Activated CD4-positive, alpha-beta memory T cell treated with anti-CD3 and anti-CD28 coated beads for 36 hours (primary cell): ENCODE data around the gene BABAM2. TPM values are rescaled to one million over a fixed set of nuclear protein-coding genes. Genes with fewer than 3 reads are reported as not detected.

Experiments used
- CTCF ChIA-PET: fragments of 350-600 bp; sonication (Branson Sonifier 250); formaldehyde crosslinking; loops from one replicate; lab custom pipeline; 2021; ENCODE audit warnings: antibody characterized with exemption, inconsistent platforms; lab: Charles Lee
- POLR2A ChIA-PET: fragments of 350-600 bp; sonication (Branson Sonifier 250); formaldehyde crosslinking; loops from one replicate; lab custom pipeline; 2021; ENCODE audit warnings: antibody characterized with exemption; lab: Charles Lee
- DNase-seq: peaks from one replicate; pipeline ENCODE4 v3.0.0-alpha.2; 2020
- H3K27ac Mint-ChIP-seq: one replicate; pipeline ENCODE4 v1.8.0; 2021; ENCODE audit warnings: mixed read lengths
- H3K27me3 Mint-ChIP-seq: one replicate; pipeline ENCODE4 v1.8.0; 2021; ENCODE audit warnings: mixed read lengths
- H3K36me3 Mint-ChIP-seq: one replicate; pipeline ENCODE4 v1.8.0; 2021; ENCODE audit warnings: mixed read lengths
- H3K4me1 Mint-ChIP-seq: one replicate; pipeline ENCODE4 v1.8.0; 2021; ENCODE audit warnings: low read depth, mixed read lengths
- H3K4me3 Mint-ChIP-seq: one replicate; pipeline ENCODE4 v1.8.0; 2021; ENCODE audit warnings: mild to moderate bottlenecking, mixed read lengths
- H3K9me3 Mint-ChIP-seq: one replicate; pipeline ENCODE4 v1.8.0; 2021; ENCODE audit warnings: mixed read lengths
- intact Hi-C: fragments of 100-400 bp; cut with micrococcal nuclease; formaldehyde crosslinking; loops from one replicate; pipeline ENCODE4 v1.15.1; 2023
- total RNA-seq, 2 experiments: library from RNA; stranded (reverse); gene quantifications; one replicate each; pipeline ENCODE4 v1.2.3, GENCODE V29; 2021

Gene BABAM2
- 10 to 100 TPM; 72.3 to 76.6 TPM for total RNA-seq

DNA sequence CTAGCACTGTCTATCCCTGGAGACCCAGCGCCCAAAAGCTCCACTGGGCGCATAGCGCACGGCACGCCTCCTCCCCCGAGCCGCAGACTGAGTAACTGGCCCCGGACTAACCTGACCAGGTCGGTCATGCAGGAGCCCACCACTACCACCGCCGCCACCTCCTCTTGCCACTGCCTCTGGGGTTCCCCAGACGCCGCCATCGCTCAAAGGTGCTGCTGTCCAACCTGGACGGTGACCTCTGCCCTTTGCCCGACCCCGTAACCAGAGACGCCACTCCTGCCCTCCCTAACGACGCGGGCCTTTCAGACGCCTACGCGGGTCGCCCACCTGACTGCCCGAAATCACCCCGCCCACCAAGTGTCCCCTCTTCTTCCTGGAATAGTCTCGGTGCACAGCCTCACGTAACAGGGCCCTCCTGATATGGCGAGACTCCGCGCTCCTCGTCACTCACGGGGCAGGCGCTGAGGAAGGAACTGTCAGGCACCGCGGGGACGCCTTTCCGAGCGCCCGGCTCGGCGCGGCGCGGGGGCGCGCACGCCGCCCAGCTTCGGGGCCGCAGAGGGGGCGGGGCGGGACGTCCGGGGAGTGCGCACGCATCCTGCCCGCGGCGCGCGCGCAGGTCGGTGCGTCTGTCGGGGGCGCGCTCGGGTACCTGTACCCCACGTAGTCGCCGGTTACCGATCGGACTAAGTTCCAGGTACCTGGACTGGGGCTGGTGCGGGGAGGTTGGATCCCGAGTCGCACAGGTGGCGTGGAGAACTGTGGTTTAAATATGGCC is at the start of gene BABAM2, which contains the start of gene RBKS:
TSS of gene BABAM2 (plus strand) at position 584 of the 778 bp plus-strand sequence. CDS start 3,828 bp downstream, outside the sequence.
TSS of gene RBKS (minus strand) at position 242 of the 778 bp plus-strand sequence. CDS start at position 200, 42 bp downstream.
- ChIA-PET POLR2A (interaction anchor here (0.6 to 5.2 kb wide), 12 partner anchors 11 to 559 kb away, joined by 3 to 20 read pairs (median 5); partner anchors contain the start of gene FOSL2), CTCF (interaction anchor here (1.0 kb wide), 1 partner anchor 207 kb away, joined by 3 read pairs; no protein-coding TSS in a partner anchor)
- Mint-ChIP-seq H3K4me3 (peak within 1 kb of the TSS; percentile 98), H3K9me3 (peaks cover 2% of the 10 kb centered on the region), H3K36me3 (peaks cover 30% of the 10 kb centered on the region), H3K27me3 (peaks cover 3% of the 10 kb centered on the region), H3K4me1 (peaks cover 63% of the 10 kb centered on the region), H3K27ac (peak within 1 kb of the TSS; percentile 100)
- peak; percentile 93 for DNase-seq
- intact Hi-C loops, result loop anchor here (1.0 to 5.0 kb wide), 9 partner anchors 30 to 558 kb away; partner anchors contain the start of gene FOSL2

DNA sequence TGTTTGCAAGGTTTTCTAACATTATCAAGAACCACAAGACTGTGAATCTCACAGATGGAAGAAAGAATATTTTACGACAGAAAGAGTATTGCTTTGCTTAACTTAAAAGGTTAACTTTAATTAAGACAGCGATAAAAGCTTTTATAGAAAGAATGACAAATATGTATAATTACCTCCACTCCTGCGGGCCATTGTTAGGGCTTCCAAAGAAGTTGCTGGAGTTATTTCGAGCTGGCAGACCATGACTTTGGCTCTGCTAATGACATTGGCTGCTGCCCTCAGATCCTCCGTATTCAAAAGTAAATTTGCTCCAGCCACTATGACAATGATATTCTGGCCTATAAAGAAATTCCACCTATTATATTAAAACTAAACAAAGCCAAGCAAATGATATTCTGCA is 47.6 kb upstream of the BABAM2 start:
- CTCF ChIA-PET, result interaction anchor here (0.6 kb wide), 1 partner anchor 137 kb away, joined by 4 read pairs; no protein-coding TSS in a partner anchor

DNA sequence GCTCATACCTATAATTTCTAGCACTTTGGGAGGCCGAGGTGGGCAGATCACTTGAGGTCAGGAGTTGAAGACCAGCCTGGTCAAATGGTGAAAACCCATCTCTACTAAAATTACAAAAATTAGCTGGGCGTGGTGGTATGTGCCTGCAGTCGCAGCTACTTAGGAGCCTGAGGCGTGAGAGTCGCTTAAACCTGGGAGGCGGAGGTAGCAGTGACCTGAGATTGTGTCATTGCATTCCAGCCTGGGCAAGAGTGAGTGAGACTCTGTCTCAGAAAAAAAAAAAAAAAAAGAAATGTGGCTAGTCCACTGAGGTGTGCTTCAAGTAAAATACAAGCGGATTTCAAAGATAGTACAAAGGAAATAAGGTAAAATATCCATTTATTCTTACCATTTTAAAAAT is 46.5 kb upstream of the BABAM2 start:
- ChIA-PET CTCF (no interaction called here), POLR2A (no interaction called here)
- Mint-ChIP-seq H3K9me3 (no peaks in the 10 kb centered on the region), H3K36me3 (no peaks in the 10 kb centered on the region), H3K27me3 (no peaks in the 10 kb centered on the region), H3K4me1 (no peaks in the 10 kb centered on the region), H3K4me3 (no peak overlapping the region), H3K27ac (no peak overlapping the region)
- DNase-seq, result no peak
- intact Hi-C loops, result no loop called here

More for the DNA sequence above, 47.6 kb upstream of the BABAM2 start:
- POLR2A ChIA-PET, result no interaction called here
- Mint-ChIP-seq H3K36me3 (no peaks in the 10 kb centered on the region), H3K9me3 (no peaks in the 10 kb centered on the region), H3K4me3 (no peak overlapping the region), H3K4me1 (no peaks in the 10 kb centered on the region), H3K27me3 (no peaks in the 10 kb centered on the region), H3K27ac (no peak overlapping the region)
- DNase-seq, result no peak
- intact Hi-C loops, result no loop called here

DNA sequence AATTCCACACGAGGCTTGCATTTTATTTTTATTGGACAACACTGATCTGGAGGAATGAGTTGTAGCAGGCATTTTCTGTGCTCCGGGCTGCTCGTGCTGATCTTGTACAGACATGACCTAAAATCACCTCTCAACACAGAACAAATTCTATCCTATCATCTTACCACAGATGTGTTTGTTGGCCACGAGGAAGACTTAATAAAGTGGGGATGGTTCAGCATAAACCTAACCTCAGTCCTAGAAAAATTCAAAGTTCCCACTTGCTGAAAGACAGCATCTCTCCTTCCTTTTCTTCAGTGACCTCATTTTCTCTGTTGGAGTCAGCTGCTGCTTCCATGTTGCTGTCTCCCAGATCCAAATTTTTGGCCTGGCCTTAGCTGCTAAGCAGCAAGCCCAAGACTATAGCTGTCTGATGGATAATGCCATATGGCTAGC is 45.7 kb upstream of the BABAM2 start:
- Mint-ChIP-seq H3K4me1 (no peaks in the 10 kb centered on the region), H3K27me3 (no peaks in the 10 kb centered on the region), H3K27ac (no peak overlapping the region), H3K36me3 (no peaks in the 10 kb centered on the region), H3K4me3 (no peak overlapping the region), H3K9me3 (no peaks in the 10 kb centered on the region)
- ChIA-PET POLR2A (no interaction called here), CTCF (no interaction called here)
- intact Hi-C loops, result no loop called here
- no peak for DNase-seq

DNA sequence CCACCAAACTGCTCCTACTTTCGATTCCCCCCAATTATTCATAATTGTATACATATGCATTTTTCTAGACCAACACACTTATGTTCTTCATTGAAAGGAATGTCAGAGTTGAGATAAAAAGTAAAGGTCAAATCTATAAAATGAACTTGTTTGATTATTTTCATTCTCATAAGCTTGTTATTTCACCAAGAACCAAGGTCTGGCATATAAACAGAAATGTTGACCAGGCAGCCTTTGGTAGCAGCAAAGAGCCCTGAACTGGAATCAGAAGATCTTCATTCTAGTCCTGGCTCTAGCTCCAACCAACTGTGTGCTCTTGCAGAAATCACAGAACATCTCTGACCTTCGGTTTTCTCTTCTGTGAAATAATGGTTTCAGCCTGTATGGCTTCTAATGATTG is 43.2 kb upstream of the BABAM2 start:
- no peak for DNase-seq
- Mint-ChIP-seq H3K27me3 (no peaks in the 10 kb centered on the region), H3K36me3 (peaks cover 1% of the 10 kb centered on the region), H3K9me3 (no peaks in the 10 kb centered on the region), H3K4me3 (no peak overlapping the region), H3K4me1 (no peaks in the 10 kb centered on the region), H3K27ac (no peak overlapping the region)
- intact Hi-C loops, result no loop called here
- ChIA-PET CTCF (interaction anchor here (0.6 to 0.8 kb wide), 2 partner anchors 105 to 461 kb away, joined by 3 read pairs; no protein-coding TSS in a partner anchor), POLR2A (no interaction called here)

DNA sequence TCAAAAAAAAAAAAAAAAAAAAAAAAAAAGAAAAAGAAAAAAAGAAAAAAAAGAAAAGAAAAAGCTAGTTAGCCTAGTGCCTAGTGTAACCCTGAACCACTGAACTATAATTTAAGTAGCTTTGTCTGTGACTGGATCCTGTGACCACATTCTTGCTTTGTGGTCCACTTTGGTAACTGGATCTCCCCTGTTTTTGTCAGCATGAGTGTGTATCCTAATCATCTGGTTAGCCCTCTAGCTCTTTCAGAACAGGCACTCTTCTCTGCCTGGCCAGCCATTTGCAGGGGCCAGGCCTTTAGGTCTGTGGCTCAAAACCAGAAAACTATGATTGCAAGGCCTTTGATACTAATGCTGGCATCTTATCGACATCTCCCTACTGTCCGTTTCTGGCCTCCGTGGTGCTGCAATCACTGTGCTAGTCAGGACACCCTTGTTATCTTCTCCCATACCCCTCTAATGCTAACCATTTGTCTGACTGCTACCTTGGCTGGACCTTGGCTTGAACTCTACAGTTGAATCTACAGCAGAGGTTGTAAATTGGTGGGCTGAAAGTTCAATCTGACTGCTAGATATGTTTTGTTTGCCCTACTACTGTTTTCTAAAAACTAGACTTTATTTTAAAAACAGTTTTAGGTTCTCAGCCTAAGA is 40.8 kb upstream of the BABAM2 start:
- Mint-ChIP-seq H3K27me3 (no peaks in the 10 kb centered on the region), H3K4me1 (no peaks in the 10 kb centered on the region), H3K4me3 (no peak overlapping the region), H3K9me3 (no peaks in the 10 kb centered on the region), H3K36me3 (peaks cover 1% of the 10 kb centered on the region), H3K27ac (no peak overlapping the region)
- intact Hi-C loops, result no loop called here
- no peak for DNase-seq
- CTCF ChIA-PET, result no interaction called here
- POLR2A ChIA-PET, result no interaction called here

DNA sequence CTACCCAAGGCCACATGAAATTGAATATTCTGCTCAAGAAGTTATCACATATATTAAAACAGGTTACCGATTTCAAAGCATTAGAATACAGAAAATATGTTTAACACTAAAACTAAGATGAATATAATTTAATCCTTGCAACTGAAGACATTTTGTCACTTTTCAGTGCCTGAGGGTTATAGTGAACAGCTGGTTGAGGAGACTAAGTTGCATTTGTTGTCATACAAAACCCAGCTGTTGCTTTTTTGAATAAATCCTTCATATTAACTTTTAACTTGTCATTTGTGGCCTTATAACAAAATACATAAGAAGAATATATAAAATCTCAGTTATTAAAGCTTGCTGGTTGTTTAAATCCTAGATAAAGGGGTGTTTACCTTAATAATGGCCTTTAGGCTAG is 37.8 kb upstream of the BABAM2 start:
- Mint-ChIP-seq H3K27me3 (no peaks in the 10 kb centered on the region), H3K9me3 (peaks cover 3% of the 10 kb centered on the region), H3K27ac (no peak overlapping the region), H3K4me3 (no peak overlapping the region), H3K36me3 (peaks cover 11% of the 10 kb centered on the region), H3K4me1 (peaks cover 27% of the 10 kb centered on the region)
- CTCF ChIA-PET, result no interaction called here
- intact Hi-C loops, result no loop called here
- DNase-seq, result no peak
- POLR2A ChIA-PET, result no interaction called here

DNA sequence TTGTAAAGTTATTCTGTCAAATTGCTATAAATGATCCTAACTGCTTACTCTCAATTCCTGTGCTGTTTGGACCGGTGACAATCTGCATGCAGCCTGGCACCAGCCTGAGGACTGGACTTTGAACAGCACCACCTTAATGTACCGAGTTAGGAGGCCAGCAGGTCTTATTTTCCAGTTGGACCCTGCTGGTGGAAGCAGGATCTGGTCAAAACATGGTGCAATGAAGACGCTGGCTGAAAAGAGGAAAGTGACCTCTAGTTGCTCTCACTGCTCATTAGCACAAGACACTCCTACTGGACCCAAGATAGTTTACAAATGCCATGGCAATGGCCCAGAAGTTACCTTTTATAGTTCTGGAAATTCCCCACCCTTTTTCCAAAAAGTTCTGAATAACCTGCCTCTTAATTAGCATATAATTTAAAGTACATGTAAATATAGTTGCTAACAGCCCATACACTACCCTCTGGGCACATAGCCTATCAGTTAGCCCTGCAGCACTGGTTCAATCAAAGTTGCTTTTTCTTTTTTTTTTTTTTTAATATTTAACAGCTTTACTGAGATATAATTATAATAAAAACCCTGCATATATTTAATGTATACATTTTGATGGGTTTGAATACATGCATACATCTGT is 36.2 kb upstream of the BABAM2 start:
- Mint-ChIP-seq H3K4me3 (no peak overlapping the region), H3K9me3 (peaks cover 8% of the 10 kb centered on the region), H3K4me1 (peaks cover 35% of the 10 kb centered on the region), H3K27ac (no peak overlapping the region), H3K36me3 (peaks cover 12% of the 10 kb centered on the region), H3K27me3 (no peaks in the 10 kb centered on the region)
- DNase-seq, result no peak
- intact Hi-C loops, result no loop called here
- ChIA-PET POLR2A (no interaction called here), CTCF (no interaction called here)

DNA sequence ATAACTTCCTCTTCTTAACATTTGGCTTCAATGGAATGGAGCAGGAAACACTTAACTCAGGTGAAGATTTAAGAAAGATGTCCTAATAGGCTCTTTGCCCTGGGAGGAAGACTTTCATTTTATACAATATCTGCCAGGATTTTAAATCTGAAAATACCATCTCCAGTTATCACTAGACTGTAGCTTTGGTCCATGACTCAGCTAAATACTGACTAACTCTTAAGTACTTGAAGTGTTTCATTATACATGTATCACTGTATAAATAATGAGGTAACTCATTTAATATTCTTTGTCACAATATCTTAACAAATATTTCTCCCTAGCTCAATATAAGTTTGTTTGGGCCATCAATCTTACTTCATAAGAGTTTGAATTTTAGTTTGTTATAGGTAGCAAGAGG is 35.1 kb upstream of the BABAM2 start:
- POLR2A ChIA-PET, result interaction anchor here (0.6 kb wide), 1 partner anchor 536 kb away, joined by 4 read pairs; no protein-coding TSS in a partner anchor
- Mint-ChIP-seq H3K36me3 (peaks cover 12% of the 10 kb centered on the region), H3K27ac (no peak overlapping the region), H3K4me1 (peaks cover 46% of the 10 kb centered on the region), H3K9me3 (peaks cover 8% of the 10 kb centered on the region), H3K4me3 (no peak overlapping the region), H3K27me3 (no peaks in the 10 kb centered on the region)
- intact Hi-C loops, result loop anchor here (1.0 to 5.0 kb wide), 2 partner anchors 416 to 592 kb away; no protein-coding TSS in a partner anchor
- CTCF ChIA-PET, result interaction anchor here (2.8 kb wide), 1 partner anchor 172 kb away, joined by 10 read pairs; no protein-coding TSS in a partner anchor
- no peak for DNase-seq

DNA sequence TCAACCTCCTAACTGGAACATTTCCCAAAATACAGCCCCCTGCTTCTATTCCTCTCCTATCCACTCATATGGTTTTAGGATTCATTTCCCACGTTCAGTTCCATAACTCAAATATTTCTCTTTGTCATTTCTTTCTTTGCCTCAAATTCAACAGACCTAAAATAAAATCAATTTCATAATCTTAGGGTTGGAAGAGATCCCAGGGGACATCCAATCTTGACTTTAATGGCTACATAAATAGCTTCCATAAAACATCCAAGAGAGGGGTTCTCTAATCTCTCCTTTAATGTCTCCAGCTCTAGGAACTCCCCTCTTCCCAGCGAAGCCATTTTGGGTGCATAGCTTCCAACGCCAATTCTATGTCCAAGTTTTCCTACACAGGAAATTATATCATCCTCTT is 34.1 kb upstream of the BABAM2 start:
- peaks cover 8% of the 10 kb centered on the region for H3K9me3 Mint-ChIP-seq
- no peak overlapping the region for H3K4me3 Mint-ChIP-seq
- POLR2A ChIA-PET, result interaction anchor here (1.4 kb wide), 1 partner anchor 34 kb away, joined by 5 read pairs; the partner anchor contains the start of genes BABAM2 and RBKS
- intact Hi-C loops, result loop anchor here (2.0 to 5.0 kb wide), 2 partner anchors 98 to 591 kb away; no protein-coding TSS in a partner anchor
- peak overlapping the region; percentile 4 for H3K27ac Mint-ChIP-seq
- peaks cover 54% of the 10 kb centered on the region for H3K4me1 Mint-ChIP-seq
- CTCF ChIA-PET, result interaction anchor here (1.0 to 2.8 kb wide), 4 partner anchors 103 to 535 kb away, joined by 3 to 10 read pairs (median 3); no protein-coding TSS in a partner anchor
- no peaks in the 10 kb centered on the region for H3K27me3 Mint-ChIP-seq
- no peak for DNase-seq
- peaks cover 12% of the 10 kb centered on the region for H3K36me3 Mint-ChIP-seq

DNA sequence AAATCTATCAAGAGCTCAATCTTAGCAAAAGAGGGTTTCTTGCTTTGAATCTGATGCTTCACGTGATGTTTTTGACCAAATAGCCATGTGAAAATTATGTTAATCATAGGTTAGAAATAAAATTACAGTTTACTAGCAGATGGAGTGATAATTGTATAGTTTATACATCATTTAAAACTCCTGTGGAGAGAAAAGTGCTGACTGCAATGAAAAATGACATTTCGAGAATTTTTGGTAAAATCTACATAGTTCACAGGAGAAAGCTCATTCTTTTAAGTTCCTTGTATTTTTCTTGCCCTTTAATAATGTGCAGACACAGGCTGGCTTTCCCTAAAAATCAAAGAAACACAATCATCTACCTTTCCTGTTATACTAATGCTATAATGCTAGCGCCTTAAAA is 33.6 kb upstream of the BABAM2 start:
- Mint-ChIP-seq H3K4me1 (peaks cover 54% of the 10 kb centered on the region), H3K27ac (peak overlapping the region; percentile 61), H3K36me3 (peaks cover 11% of the 10 kb centered on the region), H3K4me3 (no peak overlapping the region), H3K27me3 (no peaks in the 10 kb centered on the region), H3K9me3 (peaks cover 8% of the 10 kb centered on the region)
- intact Hi-C loops, result loop anchor here (2.0 to 5.0 kb wide), 2 partner anchors 98 to 590 kb away; no protein-coding TSS in a partner anchor
- no peak for DNase-seq
- ChIA-PET POLR2A (interaction anchor here (1.1 to 1.4 kb wide), 3 partner anchors 33 to 588 kb away, joined by 3 to 5 read pairs (median 3); partner anchors contain the start of genes BABAM2, FOSL2 and RBKS), CTCF (interaction anchor here (0.8 to 2.8 kb wide), 5 partner anchors 103 to 534 kb away, joined by 3 to 10 read pairs (median 3); no protein-coding TSS in a partner anchor)
